ENCODE data around the gene PHKG1.

- TF ChIP-seq CTCF (conservative IDR thresholded peaks at IDR 0.05), result no peak
- no peak for TF ChIP-seq ZFX (IDR thresholded peaks at IDR 0.05)
These were observed 32.2 kb upstream of the PHKG1 start for GRCh38 chr7:56124981-56125380.
